SK-N-SH (cell line): Measurements from ENCODE around the gene CES1. TPM values are rescaled to one million over a fixed set of nuclear protein-coding genes. Genes with fewer than 3 reads are reported as not detected.

Source experiments
- CTCF ChIA-PET: fragments of 300-600, 350-600 bp; formaldehyde crosslinking; extraction: SDS; loops from one replicate; lab custom pipeline; 2021; lab: Yijun Ruan, JAX
- POLR2A ChIA-PET: fragments of 350-600 bp; sonication (Branson Sonifier 250); formaldehyde crosslinking; extraction: SDS; loops from one replicate; lab custom pipeline; 2020; ENCODE audit warnings: antibody characterized with exemption, inconsistent platforms; lab: Yijun Ruan, JAX
- DNase-seq: peaks from one replicate; pipeline ENCODE4 v3.0.0; 2012
- H2AFZ ChIP-seq: fragments of 200-600 bp; sonication (generic); 2 replicates; pipeline ENCODE4 v1.8.1; 2016; ENCODE audit warnings: antibody characterized with exemption, mild to moderate bottlenecking, low read depth
- H3F3A ChIP-seq: fragments of 200-600 bp; sonication (generic); replicated peaks from 2 replicates; pipeline ENCODE3; 2016; ENCODE audit warnings: antibody characterized with exemption, mild to moderate bottlenecking; ENCODE audit not compliant: insufficient read depth
- H3K27ac ChIP-seq, 2 experiments: fragments of 200-500 bp in 1 of 2; fragments of 200-600 bp in 1 of 2; sonication (Bioruptor generic) in 1 of 2; sonication (generic), shearing (Covaris generic) in 1 of 2; 2 replicates each; pipeline versions ENCODE4 v1.5.1 to v1.6.1; 2014 to 2016; ENCODE audit warnings: low read depth in 2 of 2, inconsistent platforms in 1 of 2, low read length in 1 of 2, mild to moderate bottlenecking in 1 of 2, mixed read lengths in 1 of 2
- H3K27me3 ChIP-seq: fragments of 200-600 bp; sonication (generic), shearing (Covaris generic); 2 replicates; pipeline ENCODE4 v1.6.1; 2016; ENCODE audit warnings: mixed run types; ENCODE audit not compliant: insufficient read depth
- H3K36me3 ChIP-seq, 2 experiments: fragments of 200-500 bp in 1 of 2; fragments of 200-600 bp in 1 of 2; sonication (Bioruptor generic) in 1 of 2; sonication (generic) in 1 of 2; replicated peaks in 1 of 2; 2 replicates each; pipeline versions ENCODE3 to v1.5.1; 2014 to 2016; ENCODE audit warnings: low read length in 1 of 2, mild to moderate bottlenecking in 1 of 2; ENCODE audit not compliant: insufficient read depth in 2 of 2, control insufficient read depth in 1 of 2
- H3K4me1 ChIP-seq, 2 experiments: fragments of 200-500 bp in 1 of 2; fragments of 200-600 bp in 1 of 2; sonication (Bioruptor generic) in 1 of 2; sonication (generic), shearing (Covaris generic) in 1 of 2; 2 replicates each; pipeline versions ENCODE4 v1.5.1 to v1.6.1; 2014 to 2016; ENCODE audit warnings: low read depth in 1 of 2, low read length in 1 of 2, mixed run types in 1 of 2; ENCODE audit not compliant: insufficient read depth in 2 of 2, control insufficient read depth in 1 of 2
- H3K4me2 ChIP-seq: fragments of 200-600 bp; sonication (generic), shearing (Covaris generic); 2 replicates; pipeline ENCODE4 v1.6.1; 2017; ENCODE audit warnings: mixed run types
- H3K4me3 ChIP-seq, 2 experiments: fragments of 200-500 bp in 1 of 2; fragments of 200-600 bp in 1 of 2; sonication (Bioruptor generic) in 1 of 2; sonication (generic), shearing (Covaris generic) in 1 of 2; 2 replicates each; pipeline versions ENCODE4 v1.5.1 to v1.8.1; 2014 to 2016; ENCODE audit warnings: low read depth in 2 of 2, inconsistent platforms in 1 of 2, low read length in 1 of 2, mild to moderate bottlenecking in 1 of 2, mixed read lengths in 1 of 2, moderate library complexity in 1 of 2
- H3K79me2 ChIP-seq: fragments of 200-600 bp; sonication (generic); 2 replicates; pipeline ENCODE4 v1.8.1; 2017; ENCODE audit warnings: mild to moderate bottlenecking; ENCODE audit not compliant: insufficient read depth
- H3K9ac ChIP-seq: fragments of 200-600 bp; sonication (generic); 2 replicates; pipeline ENCODE4 v1.6.1; 2017; ENCODE audit warnings: mixed run types
- H3K9me2 ChIP-seq: fragments of 200-600 bp; sonication (generic); 2 replicates; pipeline ENCODE4 v1.6.1; 2017; ENCODE audit warnings: mixed run types
- H3K9me3 ChIP-seq: fragments of 200-600 bp; sonication (generic); 2 replicates; pipeline ENCODE4 v1.6.1; 2017; ENCODE audit warnings: mixed run types, mild to moderate bottlenecking, moderate library complexity
- H4K20me1 ChIP-seq: fragments of 200-600 bp; sonication (generic); 2 replicates; pipeline ENCODE4 v1.6.1; 2017; ENCODE audit warnings: mild to moderate bottlenecking, mixed run types; ENCODE audit not compliant: insufficient read depth
- CHD2 ChIP-seq: fragments of 150-350 bp; IDR thresholded peaks from 2 replicates; pipeline ENCODE4 v1.6.1; 2018; ENCODE audit warnings: low read length; ENCODE audit not compliant: partially characterized antibody
- CTCF ChIP-seq: fragments of 200-600 bp; sonication (generic); IDR thresholded peaks from 2 replicates; pipeline ENCODE4 v1.6.1; 2017; ENCODE audit warnings: antibody characterized with exemption, mild to moderate bottlenecking, moderate library complexity
- EP300 ChIP-seq, 2 experiments: IDR thresholded peaks; 2 replicates each; pipeline versions ENCODE4 v1.4.0 to v1.6.1; 2012; ENCODE audit warnings: borderline replicate concordance in 1 of 2, low read depth in 1 of 2, low read length in 1 of 2
- FOXM1 ChIP-seq: IDR thresholded peaks from 2 replicates; pipeline ENCODE4 v1.4.0; 2012; ENCODE audit warnings: low read depth, mild to moderate bottlenecking
- GATA2 ChIP-seq: sonication (generic); formaldehyde crosslinking; IDR thresholded peaks from 2 replicates; pipeline ENCODE4 v1.5.0; 2020; ENCODE audit warnings: mild to moderate bottlenecking, missing genetic modification reagents
- JUND ChIP-seq: IDR thresholded peaks from 2 replicates; pipeline ENCODE4 v1.4.0; 2012
- NFIC ChIP-seq: IDR thresholded peaks from 2 replicates; pipeline ENCODE4 v1.4.0; 2012; ENCODE audit warnings: borderline replicate concordance
- NRF1 ChIP-seq: IDR thresholded peaks from 2 replicates; pipeline ENCODE4 v1.6.1; 2012; ENCODE audit warnings: low read depth, mild to moderate bottlenecking, low read length
- PBX3 ChIP-seq: IDR thresholded peaks from 2 replicates; pipeline ENCODE4; 2012
- POLR2AphosphoS5 ChIP-seq: IDR thresholded peaks from 2 replicates; pipeline ENCODE4 v1.6.1; 2012; ENCODE audit warnings: low read depth, low read length
- RCOR1 ChIP-seq: fragments of 150-350 bp; IDR thresholded peaks from 2 replicates; pipeline ENCODE4 v1.6.1; 2017; ENCODE audit warnings: antibody characterized with exemption, low read length
- REST ChIP-seq: IDR thresholded peaks from 2 replicates; pipeline ENCODE4 v1.6.1; 2012; ENCODE audit warnings: mild to moderate bottlenecking, low read depth, low read length, moderate library complexity
- RXRA ChIP-seq: IDR thresholded peaks from 2 replicates; pipeline ENCODE4 v1.4.0; 2012; ENCODE audit warnings: low read depth, mild to moderate bottlenecking, borderline replicate concordance
- SIN3A ChIP-seq: IDR thresholded peaks from 2 replicates; pipeline ENCODE4 v1.6.1; 2012; ENCODE audit warnings: low read depth, mild to moderate bottlenecking, low read length, moderate library complexity, borderline replicate concordance
- SMC3 ChIP-seq: IDR thresholded peaks from 2 replicates; pipeline ENCODE4 v1.6.1; 2012; ENCODE audit warnings: low read depth, low read length, improper control_type of control experiment
- TAF1 ChIP-seq: IDR thresholded peaks from 2 replicates; pipeline ENCODE4 v1.6.1; 2012; ENCODE audit warnings: low read depth, mild to moderate bottlenecking, low read length, moderate library complexity, borderline replicate concordance
- TCF12 ChIP-seq: IDR thresholded peaks from 2 replicates; pipeline ENCODE4 v1.4.0; 2012
- USF1 ChIP-seq: IDR thresholded peaks from 2 replicates; pipeline ENCODE4 v1.4.0; 2012; ENCODE audit warnings: low read depth, borderline replicate concordance
- USF2 ChIP-seq: fragments of 150-350 bp; IDR thresholded peaks from 2 replicates; pipeline ENCODE4 v1.6.1; 2017; ENCODE audit warnings: antibody characterized with exemption, low read length, low read depth, borderline replicate concordance
- YY1 ChIP-seq: IDR thresholded peaks from 2 replicates; pipeline ENCODE4 v1.4.0; 2012; ENCODE audit warnings: low read depth, mild to moderate bottlenecking
- WGBS: methylation state at CpG from one replicate; pipeline ENCODE4 v1.1.6; 2017; ENCODE audit warnings: low lambda C conversion rate; 5-methylcytosine and 5-hydroxymethylcytosine counted together
- polyA plus RNA-seq, 3 experiments: library from polyadenylated mRNA; depleted of rRNA; stranded (reverse); fragments of >200 nt; gene quantifications; 2 replicates each; pipeline ENCODE4 v1.2.3, GENCODE V29; 2012

CES1 gene
- polyA plus RNA-seq, 1 of the 3 experiments (the other 2 are of a cell fraction), result not detected

- no peak for TF ChIP-seq CTCF
- no peak for TF ChIP-seq NRF1
- TF ChIP-seq JUND, result no peak
- TF ChIP-seq SIN3A, result no peak
- TF ChIP-seq POLR2AphosphoS5, result no peak
- no peak for TF ChIP-seq GATA2 (CRISPR knock-in tag)
- TF ChIP-seq EP300 (IDR thresholded peaks at IDR 0.05; ENCODE audit: borderline replicate concordance in 1 of 2, low read depth in 1 of 2, low read length in 1 of 2), result no peak
- TF ChIP-seq RCOR1, result no peak
These were observed 12.3 kb downstream of the CES1 start (continued) for GRCh38 chr16:55820615-55821014.

- H3K27ac ChIP-seq, result no peak overlapping the region
- no peaks in the 10 kb centered on the region for H3K9me3 ChIP-seq
- no peaks in the 10 kb centered on the region for H4K20me1 ChIP-seq
- WGBS, result 47% methylated on average over 5 of the region's 5 CpGs
- H3K9ac ChIP-seq, result no peak overlapping the region
- no peaks in the 10 kb centered on the region for H3K4me1 ChIP-seq
- H3F3A ChIP-seq, result no peaks in the 10 kb centered on the region
- no peak overlapping the region for H2AFZ ChIP-seq
- DNase-seq, result no peak
- no peaks in the 10 kb centered on the region for H3K9me2 ChIP-seq
- no peaks in the 10 kb centered on the region for H3K36me3 ChIP-seq
- CTCF ChIA-PET, result interaction anchor here (1.2 kb wide), 1 partner anchor 353 kb away, joined by 4 read pairs; no protein-coding TSS in a partner anchor
- H3K79me2 ChIP-seq, result no peaks in the 10 kb centered on the region
- POLR2A ChIA-PET, result no interaction called here
- no peak overlapping the region for H3K4me2 ChIP-seq
- H3K27me3 ChIP-seq, result no peaks in the 10 kb centered on the region
- H3K4me3 ChIP-seq, result no peak overlapping the region
- TF ChIP-seq REST (no peak), RXRA (no peak), EP300 (IDR thresholded peaks at IDR 0.05; ENCODE audit: borderline replicate concordance in 1 of 2, low read depth in 1 of 2, low read length in 1 of 2) (no peak), GATA2 (CRISPR knock-in tag) (no peak), USF2 (no peak), PBX3 (no peak), FOXM1 (no peak), JUND (no peak), SMC3 (no peak), SIN3A (no peak), USF1 (no peak), YY1 (no peak), NFIC (no peak), CHD2 (no peak), CTCF (no peak), NRF1 (no peak), TAF1 (no peak), TCF12 (no peak), RCOR1 (no peak)
These were observed 15.5 kb downstream of the CES1 start for GRCh38 chr16:55817236-55817912.
